HEK293 (cell line): ENCODE measurements around the gene RASA2.

Source experiments
- CTCF ChIA-PET: fragments of 350-600 bp; formaldehyde crosslinking; extraction: SDS; loops from one replicate; lab custom pipeline; 2021; ENCODE audit warnings: antibody characterized with exemption; lab: Yijun Ruan, JAX
- POLR2A ChIA-PET: fragments of 300-600 bp; formaldehyde crosslinking; extraction: SDS; loops from one replicate; lab custom pipeline; 2020; ENCODE audit warnings: antibody characterized with exemption, inconsistent platforms; lab: Yijun Ruan, JAX
- H3K27ac ChIP-seq: fragments of 200-500 bp; sonication (Bioruptor generic); 2 replicates; pipeline ENCODE4 v1.5.1; 2014; ENCODE audit warnings: low read depth, low read length, control low read depth, inconsistent platforms; ENCODE audit errors: extremely low read depth
- H3K36me3 ChIP-seq, 2 experiments: fragments of 200-500 bp in 1 of 2; sonication (Bioruptor generic) in 1 of 2; 1 replicate in 1 of 2; 2 replicates in 1 of 2; pipeline ENCODE4 v1.5.1; 2014 to 2017; ENCODE audit warnings: inconsistent platforms in 2 of 2, low read length in 2 of 2; ENCODE audit not compliant: control insufficient read depth in 2 of 2, insufficient read depth in 1 of 2
- H3K4me1 ChIP-seq: fragments of 200-500 bp; sonication (Bioruptor generic); 2 replicates; pipeline ENCODE4 v1.5.1; 2014; ENCODE audit warnings: mild to moderate bottlenecking, low read length, inconsistent platforms; ENCODE audit not compliant: control insufficient read depth, insufficient read depth
- H3K4me3 ChIP-seq: 2 replicates; pipeline ENCODE4 v1.5.1; 2011; ENCODE audit warnings: low read depth, mild to moderate bottlenecking, control low read depth, low read length, moderate library complexity
- H3K9me3 ChIP-seq: fragments of 200-500 bp; sonication (Bioruptor generic); 2 replicates; pipeline ENCODE4 v1.5.1; 2014; ENCODE audit warnings: low read depth, low read length, inconsistent platforms; ENCODE audit not compliant: control insufficient read depth, insufficient read depth
- OSR2 ChIP-seq: fragments of 450-650 bp; formaldehyde crosslinking; IDR thresholded peaks from 2 replicates; pipeline ENCODE4 v1.5.1; 2016; ENCODE audit warnings: missing biosample characterization, missing genetic modification characterization
- OVOL3 ChIP-seq: fragments of 450-650 bp; formaldehyde crosslinking; IDR thresholded peaks from 2 replicates; pipeline ENCODE4 v1.5.1; 2016; ENCODE audit warnings: missing biosample characterization, missing genetic modification characterization
- SP7 ChIP-seq: fragments of 450-650 bp; formaldehyde crosslinking; IDR thresholded peaks from 2 replicates; pipeline ENCODE4 v1.5.1; 2016; ENCODE audit warnings: missing biosample characterization, missing genetic modification characterization
- WT1 ChIP-seq: fragments of 450-650 bp; formaldehyde crosslinking; IDR thresholded peaks from 2 replicates; pipeline ENCODE4 v1.5.1; 2016; ENCODE audit warnings: missing biosample characterization, missing genetic modification characterization
- ZBTB21 ChIP-seq: fragments of 450-650 bp; formaldehyde crosslinking; IDR thresholded peaks from 2 replicates; pipeline ENCODE4 v1.5.1; 2017; ENCODE audit warnings: missing biosample characterization, missing genetic modification characterization
- ZBTB48 ChIP-seq: fragments of 450-650 bp; formaldehyde crosslinking; IDR thresholded peaks from 2 replicates; pipeline ENCODE4 v1.5.1; 2016; ENCODE audit warnings: missing biosample characterization, missing genetic modification characterization
- ZFP41 ChIP-seq: fragments of 450-650 bp; formaldehyde crosslinking; IDR thresholded peaks from 2 replicates; pipeline ENCODE4 v1.5.1; 2016; ENCODE audit warnings: missing biosample characterization, missing genetic modification characterization, borderline replicate concordance
- ZNF138 ChIP-seq: fragments of 450-650 bp; formaldehyde crosslinking; IDR thresholded peaks from 2 replicates; pipeline ENCODE4 v1.5.1; 2016; ENCODE audit warnings: missing biosample characterization, missing genetic modification characterization, borderline replicate concordance
- ZNF148 ChIP-seq: fragments of 450-650 bp; formaldehyde crosslinking; IDR thresholded peaks from 2 replicates; pipeline ENCODE4 v1.5.0; 2017; ENCODE audit warnings: missing biosample characterization, missing genetic modification characterization, borderline replicate concordance
- ZNF16 ChIP-seq: fragments of 450-650 bp; formaldehyde crosslinking; IDR thresholded peaks from 2 replicates; pipeline ENCODE4 v1.5.1; 2016; ENCODE audit warnings: low read depth, missing biosample characterization, missing genetic modification characterization
- ZNF362 ChIP-seq: fragments of 450-650 bp; formaldehyde crosslinking; IDR thresholded peaks from 2 replicates; pipeline ENCODE4 v1.5.1; 2016; ENCODE audit warnings: missing biosample characterization, missing genetic modification characterization
- ZNF366 ChIP-seq: fragments of 450-650 bp; formaldehyde crosslinking; conservative IDR thresholded peaks from 2 replicates; pipeline ENCODE4 v1.5.1; 2016; ENCODE audit warnings: missing biosample characterization, missing genetic modification characterization
- ZNF473 ChIP-seq: fragments of 450-650 bp; formaldehyde crosslinking; IDR thresholded peaks from 2 replicates; pipeline ENCODE4 v1.5.1; 2017; ENCODE audit warnings: missing biosample characterization, missing genetic modification characterization
- ZNF610 ChIP-seq: fragments of 450-650 bp; formaldehyde crosslinking; IDR thresholded peaks from 2 replicates; pipeline ENCODE4 v1.5.1; 2016; ENCODE audit warnings: missing biosample characterization, missing genetic modification characterization, borderline replicate concordance
- ZNF629 ChIP-seq: fragments of 450-650 bp; formaldehyde crosslinking; IDR thresholded peaks from 2 replicates; pipeline ENCODE4 v1.5.1; 2017; ENCODE audit warnings: missing biosample characterization, missing genetic modification characterization
- ZNF776 ChIP-seq: fragments of 450-650 bp; formaldehyde crosslinking; IDR thresholded peaks from 2 replicates; pipeline ENCODE4 v1.5.0; 2017; ENCODE audit warnings: missing biosample characterization, missing genetic modification characterization, borderline replicate concordance
- ZSCAN30 ChIP-seq: fragments of 450-650 bp; IDR thresholded peaks from 2 replicates; pipeline ENCODE4 v1.5.1; 2018; ENCODE audit warnings: missing biosample characterization, mild to moderate bottlenecking, missing genetic modification characterization, moderate library complexity
- TF ChIP-seq, protein P1 (sequence below): fragments of 450-650 bp; formaldehyde crosslinking; IDR thresholded peaks from 2 replicates; pipeline ENCODE4 v1.5.1; 2016; ENCODE audit warnings: missing biosample characterization, missing genetic modification characterization

Gene RASA2

GRCh38 chr3:141608438-141608837, 121.6 kb downstream of the RASA2 start:
- Histone ChIP-seq H3K9me3 (no peaks in the 10 kb centered on the region), H3K36me3 (peaks cover 7 to 33% of the 10 kb centered on the region in 2 experiments; a peak in 2 of 3 replicates), H3K4me3 (no peak overlapping the region), H3K27ac (no peak overlapping the region), H3K4me1 (no peaks in the 10 kb centered on the region)
- no peak for TF ChIP-seq ZNF362 (tag by site-specific recombination)
- TF ChIP-seq ZBTB48, result no peak
- no peak for TF ChIP-seq ZNF776
- TF ChIP-seq ZNF366 (tag by site-specific recombination), result no peak
- no peak for TF ChIP-seq ZSCAN30
- no peak for TF ChIP-seq ZNF148
- no peak for TF ChIP-seq ZNF16 (tag by site-specific recombination)
- no peak for TF ChIP-seq ZNF610 (tag by site-specific recombination)
- no peak for TF ChIP-seq SP7 (tag by site-specific recombination)
- TF ChIP-seq, protein P1, sequence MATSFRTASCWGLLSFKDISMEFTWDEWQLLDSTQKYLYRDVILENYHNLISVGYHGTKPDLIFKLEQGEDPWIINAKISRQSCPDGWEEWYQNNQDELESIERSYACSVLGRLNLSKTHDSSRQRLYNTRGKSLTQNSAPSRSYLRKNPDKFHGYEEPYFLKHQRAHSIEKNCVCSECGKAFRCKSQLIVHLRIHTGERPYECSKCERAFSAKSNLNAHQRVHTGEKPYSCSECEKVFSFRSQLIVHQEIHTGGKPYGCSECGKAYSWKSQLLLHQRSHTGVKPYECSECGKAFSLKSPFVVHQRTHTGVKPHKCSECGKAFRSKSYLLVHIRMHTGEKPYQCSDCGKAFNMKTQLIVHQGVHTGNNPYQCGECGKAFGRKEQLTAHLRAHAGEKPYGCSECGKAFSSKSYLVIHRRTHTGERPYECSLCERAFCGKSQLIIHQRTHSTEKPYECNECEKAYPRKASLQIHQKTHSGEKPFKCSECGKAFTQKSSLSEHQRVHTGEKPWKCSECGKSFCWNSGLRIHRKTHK (tag by site-specific recombination), result no peak
- no peak for TF ChIP-seq ZNF138
- POLR2A ChIA-PET, result no interaction called here
- CTCF ChIA-PET, result interaction anchor here (0.6 kb wide), 1 partner anchor 37 kb away, joined by 3 read pairs; no protein-coding TSS in a partner anchor

DNA sequence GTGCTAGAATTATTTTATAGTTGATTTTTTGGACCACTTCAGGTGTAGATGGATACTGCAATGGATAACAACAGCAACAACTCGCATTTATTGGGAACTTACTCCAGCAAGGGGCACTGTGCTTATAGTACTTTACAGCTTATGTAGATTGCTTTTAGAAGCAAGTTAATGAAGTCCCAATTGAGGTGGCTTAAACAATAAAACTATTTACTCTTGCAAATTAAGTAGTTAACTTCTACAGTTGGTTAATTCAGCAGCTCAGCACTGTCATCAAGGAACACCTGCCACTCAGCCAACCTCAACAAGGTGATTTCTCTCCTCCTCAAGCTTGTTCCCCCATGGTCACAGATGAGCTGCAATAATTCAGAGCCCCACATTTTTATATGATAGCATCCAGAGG, 124.1 kb downstream of the RASA2 start:
- Histone ChIP-seq H3K4me1 (no peaks in the 10 kb centered on the region), H3K4me3 (no peak overlapping the region), H3K36me3 (peaks cover 7 to 33% of the 10 kb centered on the region in 2 experiments), H3K27ac (no peak overlapping the region), H3K9me3 (no peaks in the 10 kb centered on the region)
- POLR2A ChIA-PET, result no interaction called here
- CTCF ChIA-PET, result no interaction called here
- TF ChIP-seq ZFP41 (tag by site-specific recombination), result no peak
- TF ChIP-seq ZBTB21 (tag by site-specific recombination), result no peak
- no peak for TF ChIP-seq ZNF473
- TF ChIP-seq OSR2 (tag by site-specific recombination), result no peak
- no peak for TF ChIP-seq ZBTB48
- TF ChIP-seq OVOL3 (tag by site-specific recombination), result no peak
- no peak for TF ChIP-seq ZNF629 (tag by site-specific recombination)
- TF ChIP-seq WT1 (tag by site-specific recombination), result no peak
